PFSK-1 (cell line): ENCODE measurements around the gene PROSER3.

Experiments
- FOXP2 ChIP-seq: optimal IDR thresholded peaks from 2 replicates; pipeline ENCODE3; 2011; ENCODE audit warnings: borderline replicate concordance, control low read depth, inconsistent platforms; ENCODE audit not compliant: insufficient read depth; ENCODE audit errors: extremely low read length, extremely low read depth
- POLR2AphosphoS5 ChIP-seq: IDR thresholded peaks from 2 replicates; pipeline ENCODE4 v1.6.1; 2012; ENCODE audit warnings: low read depth, mild to moderate bottlenecking, control low read depth, low read length, moderate library complexity
- SIN3A ChIP-seq: IDR thresholded peaks from 2 replicates; pipeline ENCODE4 v1.6.1; 2012; ENCODE audit warnings: mild to moderate bottlenecking, low read length, moderate library complexity, borderline replicate concordance; ENCODE audit not compliant: insufficient read depth
- TAF1 ChIP-seq: IDR thresholded peaks from 2 replicates; pipeline ENCODE4 v1.6.1; 2012; ENCODE audit warnings: low read length, control low read depth, borderline replicate concordance; ENCODE audit not compliant: insufficient read depth
- TF ChIP-seq, protein P1 (sequence below), 2 experiments: IDR thresholded peaks; 2 replicates each; pipeline versions ENCODE4 v1.6.1 to v1.8.0; 2011 to 2012; ENCODE audit warnings: low read depth in 2 of 2, low read length in 2 of 2, control low read depth in 1 of 2, inconsistent platforms in 1 of 2, mild to moderate bottlenecking in 1 of 2, moderate library complexity in 1 of 2; ENCODE audit not compliant: insufficient read depth in 1 of 2

PROSER3 gene

DNA sequence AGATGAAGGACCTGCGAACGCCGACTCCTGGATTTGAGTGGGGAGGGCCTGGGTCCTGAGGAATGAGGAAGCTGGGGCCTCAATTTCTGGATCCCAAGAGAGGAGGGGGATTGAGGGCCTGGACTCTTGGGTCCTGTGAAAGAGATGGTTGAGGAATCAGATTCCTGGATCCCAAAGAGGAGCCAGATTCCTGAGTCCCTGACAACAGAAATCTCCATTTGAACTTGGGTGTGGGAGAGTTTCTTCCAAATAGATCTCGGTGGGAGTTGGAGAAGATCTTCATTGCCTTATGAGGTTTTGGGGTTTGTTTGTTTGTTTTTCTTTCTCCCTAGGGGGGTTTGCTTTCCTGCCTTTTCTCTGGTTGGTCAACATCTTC is 11.9 kb upstream of the PROSER3 start:
- TF ChIP-seq TAF1 (no peak), FOXP2 (no peak), POLR2AphosphoS5 (no peak), SIN3A (no peak)
- TF ChIP-seq, protein P1, sequence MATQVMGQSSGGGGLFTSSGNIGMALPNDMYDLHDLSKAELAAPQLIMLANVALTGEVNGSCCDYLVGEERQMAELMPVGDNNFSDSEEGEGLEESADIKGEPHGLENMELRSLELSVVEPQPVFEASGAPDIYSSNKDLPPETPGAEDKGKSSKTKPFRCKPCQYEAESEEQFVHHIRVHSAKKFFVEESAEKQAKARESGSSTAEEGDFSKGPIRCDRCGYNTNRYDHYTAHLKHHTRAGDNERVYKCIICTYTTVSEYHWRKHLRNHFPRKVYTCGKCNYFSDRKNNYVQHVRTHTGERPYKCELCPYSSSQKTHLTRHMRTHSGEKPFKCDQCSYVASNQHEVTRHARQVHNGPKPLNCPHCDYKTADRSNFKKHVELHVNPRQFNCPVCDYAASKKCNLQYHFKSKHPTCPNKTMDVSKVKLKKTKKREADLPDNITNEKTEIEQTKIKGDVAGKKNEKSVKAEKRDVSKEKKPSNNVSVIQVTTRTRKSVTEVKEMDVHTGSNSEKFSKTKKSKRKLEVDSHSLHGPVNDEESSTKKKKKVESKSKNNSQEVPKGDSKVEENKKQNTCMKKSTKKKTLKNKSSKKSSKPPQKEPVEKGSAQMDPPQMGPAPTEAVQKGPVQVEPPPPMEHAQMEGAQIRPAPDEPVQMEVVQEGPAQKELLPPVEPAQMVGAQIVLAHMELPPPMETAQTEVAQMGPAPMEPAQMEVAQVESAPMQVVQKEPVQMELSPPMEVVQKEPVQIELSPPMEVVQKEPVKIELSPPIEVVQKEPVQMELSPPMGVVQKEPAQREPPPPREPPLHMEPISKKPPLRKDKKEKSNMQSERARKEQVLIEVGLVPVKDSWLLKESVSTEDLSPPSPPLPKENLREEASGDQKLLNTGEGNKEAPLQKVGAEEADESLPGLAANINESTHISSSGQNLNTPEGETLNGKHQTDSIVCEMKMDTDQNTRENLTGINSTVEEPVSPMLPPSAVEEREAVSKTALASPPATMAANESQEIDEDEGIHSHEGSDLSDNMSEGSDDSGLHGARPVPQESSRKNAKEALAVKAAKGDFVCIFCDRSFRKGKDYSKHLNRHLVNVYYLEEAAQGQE (IDR thresholded peaks at IDR 0.05; ENCODE audit: insufficient read depth in 1 of 2, low read depth in 2 of 2, low read length in 2 of 2), result no peak

DNA sequence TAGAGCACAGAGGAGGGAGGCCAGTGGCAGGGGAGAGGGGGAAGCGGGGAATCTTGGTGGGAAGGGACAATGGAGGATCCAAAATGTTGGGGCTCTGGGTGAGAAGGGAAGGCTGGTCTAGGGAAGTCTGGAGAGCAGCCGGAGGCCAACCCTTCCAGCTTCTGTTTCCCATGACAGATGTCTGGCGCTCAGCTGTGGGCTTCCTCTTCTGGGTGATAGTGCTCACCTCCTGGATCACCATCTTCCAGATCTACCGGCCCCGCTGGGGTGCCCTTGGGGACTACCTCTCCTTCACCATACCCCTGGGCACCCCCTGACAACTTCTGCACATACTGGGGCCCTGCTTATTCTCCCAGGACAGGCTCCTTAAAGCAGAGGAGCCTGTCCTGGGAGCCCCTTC is 11.4 kb upstream of the PROSER3 start:
- TF ChIP-seq SIN3A (no peak), FOXP2 (no peak)

DNA sequence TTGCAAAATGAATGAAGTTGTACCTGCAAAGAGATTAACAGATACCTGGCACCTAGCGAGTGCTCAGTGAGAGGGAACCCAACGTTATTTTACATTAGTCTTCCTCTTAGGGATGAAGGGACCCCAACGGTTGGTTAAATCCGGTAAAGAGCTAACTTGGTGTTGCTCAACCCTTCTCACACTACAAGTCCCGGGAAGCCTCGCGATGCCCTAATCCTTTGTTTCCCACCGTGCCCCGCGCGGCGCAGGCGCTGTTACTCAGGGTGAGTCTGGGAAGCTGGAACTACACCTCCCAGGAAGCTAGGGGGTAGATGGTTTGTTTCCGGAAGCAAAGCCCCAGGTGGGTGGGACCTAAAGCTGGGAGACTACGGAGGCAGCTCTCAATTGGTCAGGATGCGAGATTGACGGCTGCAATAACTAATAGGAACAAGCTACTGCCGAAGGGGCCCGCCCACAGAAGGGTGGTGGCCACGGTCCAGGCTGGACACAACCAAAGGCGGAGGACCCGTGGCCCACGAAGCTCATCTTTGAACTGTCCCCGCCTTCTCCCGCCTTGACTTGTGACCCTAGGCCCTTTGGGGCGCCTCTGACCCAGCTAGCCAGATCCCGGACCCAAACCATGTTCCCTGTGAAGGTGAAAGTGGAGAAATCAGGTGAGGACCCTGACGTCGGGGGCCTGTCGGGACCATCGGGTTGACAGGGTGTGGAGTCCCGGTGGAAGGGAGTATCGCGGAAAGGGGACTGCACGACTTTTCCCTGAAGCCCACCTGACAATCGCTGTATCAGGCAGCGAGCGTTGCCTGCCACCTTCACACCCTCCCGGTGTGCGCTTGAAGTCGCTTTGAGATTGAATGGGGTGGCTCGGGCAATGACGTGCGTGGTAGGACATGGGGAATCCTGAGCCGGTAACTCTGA is 9.6 kb upstream of the PROSER3 start, which contains the start of gene LIN37:
LIN37 (plus strand) TSS at position 471 of the 915 bp plus-strand sequence; CDS start at position 620, 149 bp downstream.
- TF ChIP-seq TAF1, result 0 out of 2 replicates have a peak, but pooled peaks have one; percentile 42
- peak; percentile 84 for TF ChIP-seq POLR2AphosphoS5
- TF ChIP-seq SIN3A, result peak; percentile 71; the same call in 1 of the 2 replicates
- TF ChIP-seq FOXP2, result no peak
- TF ChIP-seq, protein P1 (IDR thresholded peaks at IDR 0.05; ENCODE audit: insufficient read depth in 1 of 2, low read depth in 2 of 2, low read length in 2 of 2), result no peak

DNA sequence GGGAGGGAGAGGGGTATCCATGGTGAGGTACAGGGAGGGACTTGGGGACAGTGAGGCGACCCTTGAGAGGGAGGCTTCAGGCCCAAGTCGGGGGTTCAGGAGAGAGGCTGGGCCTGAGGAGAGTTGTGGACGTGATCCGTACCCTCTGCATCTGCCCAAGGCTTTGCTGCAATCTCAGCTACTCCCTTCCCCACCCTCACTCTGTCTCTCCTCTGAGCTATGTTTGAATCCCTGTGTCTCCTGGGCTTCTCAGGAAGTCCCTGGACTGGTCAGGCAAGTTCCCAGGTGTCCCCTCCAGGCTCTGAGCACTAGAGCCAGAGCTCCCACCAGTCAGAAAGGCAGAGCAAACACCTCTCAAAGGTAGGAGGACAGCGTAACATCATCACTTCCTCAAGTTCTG is 7.8 kb upstream of the PROSER3 start:
- TF ChIP-seq, protein P1 (IDR thresholded peaks at IDR 0.05; ENCODE audit: insufficient read depth in 1 of 2, low read depth in 2 of 2, low read length in 2 of 2), result no peak
- TF ChIP-seq FOXP2 (no peak), TAF1 (no peak), SIN3A (no peak), POLR2AphosphoS5 (no peak)

DNA sequence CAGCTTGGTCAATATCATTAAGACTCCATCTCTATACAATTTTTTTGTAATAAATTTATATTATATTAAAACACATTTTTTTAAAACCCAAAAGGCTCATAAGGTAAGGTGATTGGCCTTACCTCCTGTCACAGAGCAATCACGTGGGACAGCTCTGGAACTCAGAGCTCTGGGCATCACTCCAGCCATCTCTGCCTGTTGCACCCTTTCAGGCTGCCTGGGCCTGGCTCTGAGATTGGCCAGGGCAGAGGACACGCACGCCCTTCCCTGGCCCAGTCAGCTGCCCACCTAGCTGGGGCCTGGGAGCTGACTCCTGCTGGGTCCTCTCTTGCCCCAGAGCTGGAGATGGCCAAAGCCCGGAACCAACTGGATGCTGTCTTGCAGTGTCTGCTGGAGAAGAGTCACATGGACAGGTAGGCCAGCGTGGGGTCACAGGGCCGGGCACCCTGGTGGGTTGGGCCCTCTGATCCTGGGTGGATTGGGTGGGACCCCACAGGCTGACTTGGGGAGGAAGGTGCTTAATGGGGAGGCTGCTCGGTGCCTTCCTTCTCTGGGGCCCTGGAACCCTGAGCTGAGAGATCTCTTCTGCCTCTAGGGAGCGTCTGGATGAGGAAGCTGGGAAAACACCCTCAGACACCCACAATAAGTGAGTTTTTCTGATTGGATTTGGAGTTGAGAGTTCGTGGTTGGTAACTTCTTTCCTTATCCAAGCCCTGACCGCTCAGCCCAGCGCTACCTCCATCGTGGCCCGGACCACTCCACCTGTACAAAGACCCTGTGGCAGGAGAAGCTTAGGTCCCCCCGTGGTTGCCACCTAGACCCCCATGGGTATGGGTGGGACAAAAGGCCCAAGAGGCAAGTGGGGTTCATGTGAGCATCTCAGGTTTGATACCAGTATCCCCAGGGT is 5.9 kb upstream of the PROSER3 start:
- no peak for TF ChIP-seq FOXP2
- no peak for TF ChIP-seq TAF1
- TF ChIP-seq SIN3A, result no peak
- no peak for TF ChIP-seq POLR2AphosphoS5
- TF ChIP-seq, protein P1 (IDR thresholded peaks at IDR 0.05; ENCODE audit: insufficient read depth in 1 of 2, low read depth in 2 of 2, low read length in 2 of 2), result no peak
